ENCODE results near the gene INTS15. TPM values are rescaled to one million over a fixed set of nuclear protein-coding genes. Genes with fewer than 3 reads are reported as not detected.

Gene INTS15
- total and polyA plus RNA-seq, 10 of the 15 experiments (the other 5 are each of a cell fraction or from before 2014, with no cell fraction given): 0.89 to 28.2 (median 16.8) TPM

DNA sequence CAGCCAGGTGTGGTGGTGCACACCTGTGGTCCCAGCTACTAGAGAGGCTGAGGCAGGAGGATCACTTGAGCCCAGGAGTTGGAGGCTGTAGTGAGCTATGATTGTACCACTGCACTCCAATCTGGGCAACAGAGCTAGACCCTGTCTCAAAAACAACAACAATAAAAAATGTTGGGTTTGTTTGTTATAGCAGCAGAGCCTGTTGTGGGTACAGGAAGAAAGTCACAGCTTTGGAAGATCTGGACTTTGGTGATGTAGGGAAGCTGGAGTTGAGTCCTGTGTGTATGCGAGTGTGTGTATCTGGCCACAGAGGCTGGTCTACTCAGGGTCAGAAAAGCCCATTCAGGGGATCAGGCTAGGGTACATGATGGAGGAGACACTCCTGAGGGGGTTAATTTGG, 42.4 kb upstream of the INTS15 start:
- Histone ChIP-seq H2AFZ (ENCODE audit: control insufficient read depth, low read depth, low read length) (no peak overlapping the region), H3K9ac (ENCODE audit: control insufficient read depth, insufficient read depth, low read length) (no peak overlapping the region), H3K9me3 (replicated peaks; ENCODE audit: control insufficient read depth, insufficient read depth, low read length) (no peaks in the 10 kb centered on the region), H3K4me3 (no peak overlapping the region), H4K20me1 (ENCODE audit: control insufficient read depth, insufficient read depth) (no peaks in the 10 kb centered on the region), H3K27me3 (replicated peaks in 1 of 2; ENCODE audit: control insufficient read depth in 2 of 2, insufficient read depth in 2 of 2, low read length in 1 of 2) (no peaks in the 10 kb centered on the region), H3K36me3 (ENCODE audit: control insufficient read depth in 2 of 2, insufficient read depth in 2 of 2, low read length in 1 of 2) (no peaks in the 10 kb centered on the region), H3K4me2 (ENCODE audit: control insufficient read depth, insufficient read depth) (no peak overlapping the region), H3K27ac (ENCODE audit: control insufficient read depth, insufficient read depth) (no peak overlapping the region), H3K4me1 (ENCODE audit: control insufficient read depth, insufficient read depth, low read length) (peaks cover 9% of the 10 kb centered on the region), H3K79me2 (ENCODE audit: control insufficient read depth, insufficient read depth, low read length) (no peaks in the 10 kb centered on the region)
- intact Hi-C loops (cut with micrococcal nuclease; ENCODE audit: unreplicated experiment) (no loop called here), in situ Hi-C loops (cut with MboI) (no loop called here)
- FAIRE-seq: no peak
- POLR2A ChIA-PET: no interaction called here
- BruUV-seq (replicated peaks): no TSS peak
- CTCF ChIA-PET: interaction anchor here (0.6 to 1.1 kb wide), 2 partner anchors 13 to 29 kb away, joined by 3 read pairs; no protein-coding TSS in a partner anchor
- RAD21 ChIA-PET (ENCODE audit: unreplicated experiment): no interaction called here
- no peak for ATAC-seq
- no peak for DNase-seq (ENCODE audit: low read depth, low spot score)
- WGBS (ENCODE audit: insufficient coverage, insufficient replicate concordance, low lambda C conversion rate, missing lambda C conversion rate): 90% methylated on average over 1 of the region's 1 CpG
- TF ChIP-seq, protein P1, sequence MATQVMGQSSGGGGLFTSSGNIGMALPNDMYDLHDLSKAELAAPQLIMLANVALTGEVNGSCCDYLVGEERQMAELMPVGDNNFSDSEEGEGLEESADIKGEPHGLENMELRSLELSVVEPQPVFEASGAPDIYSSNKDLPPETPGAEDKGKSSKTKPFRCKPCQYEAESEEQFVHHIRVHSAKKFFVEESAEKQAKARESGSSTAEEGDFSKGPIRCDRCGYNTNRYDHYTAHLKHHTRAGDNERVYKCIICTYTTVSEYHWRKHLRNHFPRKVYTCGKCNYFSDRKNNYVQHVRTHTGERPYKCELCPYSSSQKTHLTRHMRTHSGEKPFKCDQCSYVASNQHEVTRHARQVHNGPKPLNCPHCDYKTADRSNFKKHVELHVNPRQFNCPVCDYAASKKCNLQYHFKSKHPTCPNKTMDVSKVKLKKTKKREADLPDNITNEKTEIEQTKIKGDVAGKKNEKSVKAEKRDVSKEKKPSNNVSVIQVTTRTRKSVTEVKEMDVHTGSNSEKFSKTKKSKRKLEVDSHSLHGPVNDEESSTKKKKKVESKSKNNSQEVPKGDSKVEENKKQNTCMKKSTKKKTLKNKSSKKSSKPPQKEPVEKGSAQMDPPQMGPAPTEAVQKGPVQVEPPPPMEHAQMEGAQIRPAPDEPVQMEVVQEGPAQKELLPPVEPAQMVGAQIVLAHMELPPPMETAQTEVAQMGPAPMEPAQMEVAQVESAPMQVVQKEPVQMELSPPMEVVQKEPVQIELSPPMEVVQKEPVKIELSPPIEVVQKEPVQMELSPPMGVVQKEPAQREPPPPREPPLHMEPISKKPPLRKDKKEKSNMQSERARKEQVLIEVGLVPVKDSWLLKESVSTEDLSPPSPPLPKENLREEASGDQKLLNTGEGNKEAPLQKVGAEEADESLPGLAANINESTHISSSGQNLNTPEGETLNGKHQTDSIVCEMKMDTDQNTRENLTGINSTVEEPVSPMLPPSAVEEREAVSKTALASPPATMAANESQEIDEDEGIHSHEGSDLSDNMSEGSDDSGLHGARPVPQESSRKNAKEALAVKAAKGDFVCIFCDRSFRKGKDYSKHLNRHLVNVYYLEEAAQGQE (IDR thresholded peaks at IDR 0.05; ENCODE audit: low read depth, low read length): no peak
- TF ChIP-seq, protein P2, sequence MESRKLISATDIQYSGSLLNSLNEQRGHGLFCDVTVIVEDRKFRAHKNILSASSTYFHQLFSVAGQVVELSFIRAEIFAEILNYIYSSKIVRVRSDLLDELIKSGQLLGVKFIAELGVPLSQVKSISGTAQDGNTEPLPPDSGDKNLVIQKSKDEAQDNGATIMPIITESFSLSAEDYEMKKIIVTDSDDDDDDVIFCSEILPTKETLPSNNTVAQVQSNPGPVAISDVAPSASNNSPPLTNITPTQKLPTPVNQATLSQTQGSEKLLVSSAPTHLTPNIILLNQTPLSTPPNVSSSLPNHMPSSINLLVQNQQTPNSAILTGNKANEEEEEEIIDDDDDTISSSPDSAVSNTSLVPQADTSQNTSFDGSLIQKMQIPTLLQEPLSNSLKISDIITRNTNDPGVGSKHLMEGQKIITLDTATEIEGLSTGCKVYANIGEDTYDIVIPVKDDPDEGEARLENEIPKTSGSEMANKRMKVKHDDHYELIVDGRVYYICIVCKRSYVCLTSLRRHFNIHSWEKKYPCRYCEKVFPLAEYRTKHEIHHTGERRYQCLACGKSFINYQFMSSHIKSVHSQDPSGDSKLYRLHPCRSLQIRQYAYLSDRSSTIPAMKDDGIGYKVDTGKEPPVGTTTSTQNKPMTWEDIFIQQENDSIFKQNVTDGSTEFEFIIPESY (IDR thresholded peaks at IDR 0.05): no peak
- TF ChIP-seq NFXL1 (IDR thresholded peaks at IDR 0.05; ENCODE audit: borderline replicate concordance) (no peak), JUNB (IDR thresholded peaks at IDR 0.05) (no peak), CBFB (IDR thresholded peaks at IDR 0.05; ENCODE audit: low read depth) (no peak), RB1 (IDR thresholded peaks at IDR 0.05; ENCODE audit: borderline replicate concordance) (no peak), IKZF1 (conservative IDR thresholded peaks at IDR 0.05) (no peak), TCF7 (IDR thresholded peaks at IDR 0.05; ENCODE audit: borderline replicate concordance) (no peak), ETV6 (conservative IDR thresholded peaks at IDR 0.05 in 1 of 2, IDR thresholded peaks at IDR 0.05 in 1 of 2; ENCODE audit: borderline replicate concordance in 1 of 2, low read depth in 1 of 2) (no peak)
- TF ChIP-seq, protein P3, sequence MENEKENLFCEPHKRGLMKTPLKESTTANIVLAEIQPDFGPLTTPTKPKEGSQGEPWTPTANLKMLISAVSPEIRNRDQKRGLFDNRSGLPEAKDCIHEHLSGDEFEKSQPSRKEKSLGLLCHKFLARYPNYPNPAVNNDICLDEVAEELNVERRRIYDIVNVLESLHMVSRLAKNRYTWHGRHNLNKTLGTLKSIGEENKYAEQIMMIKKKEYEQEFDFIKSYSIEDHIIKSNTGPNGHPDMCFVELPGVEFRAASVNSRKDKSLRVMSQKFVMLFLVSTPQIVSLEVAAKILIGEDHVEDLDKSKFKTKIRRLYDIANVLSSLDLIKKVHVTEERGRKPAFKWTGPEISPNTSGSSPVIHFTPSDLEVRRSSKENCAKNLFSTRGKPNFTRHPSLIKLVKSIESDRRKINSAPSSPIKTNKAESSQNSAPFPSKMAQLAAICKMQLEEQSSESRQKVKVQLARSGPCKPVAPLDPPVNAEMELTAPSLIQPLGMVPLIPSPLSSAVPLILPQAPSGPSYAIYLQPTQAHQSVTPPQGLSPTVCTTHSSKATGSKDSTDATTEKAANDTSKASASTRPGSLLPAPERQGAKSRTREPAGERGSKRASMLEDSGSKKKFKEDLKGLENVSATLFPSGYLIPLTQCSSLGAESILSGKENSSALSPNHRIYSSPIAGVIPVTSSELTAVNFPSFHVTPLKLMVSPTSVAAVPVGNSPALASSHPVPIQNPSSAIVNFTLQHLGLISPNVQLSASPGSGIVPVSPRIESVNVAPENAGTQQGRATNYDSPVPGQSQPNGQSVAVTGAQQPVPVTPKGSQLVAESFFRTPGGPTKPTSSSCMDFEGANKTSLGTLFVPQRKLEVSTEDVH (IDR thresholded peaks at IDR 0.05; ENCODE audit: low read depth, partially characterized antibody): no peak
- TF ChIP-seq, protein P4, sequence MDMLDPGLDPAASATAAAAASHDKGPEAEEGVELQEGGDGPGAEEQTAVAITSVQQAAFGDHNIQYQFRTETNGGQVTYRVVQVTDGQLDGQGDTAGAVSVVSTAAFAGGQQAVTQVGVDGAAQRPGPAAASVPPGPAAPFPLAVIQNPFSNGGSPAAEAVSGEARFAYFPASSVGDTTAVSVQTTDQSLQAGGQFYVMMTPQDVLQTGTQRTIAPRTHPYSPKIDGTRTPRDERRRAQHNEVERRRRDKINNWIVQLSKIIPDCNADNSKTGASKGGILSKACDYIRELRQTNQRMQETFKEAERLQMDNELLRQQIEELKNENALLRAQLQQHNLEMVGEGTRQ (IDR thresholded peaks at IDR 0.05; ENCODE audit: borderline replicate concordance, low read depth, low read length): no peak
- SMC1A ChIA-PET (ENCODE audit: uncharacterized antibody, unreplicated experiment): no interaction called here
